Measurements from ENCODE around the gene ALDH1A1.

ALDH1A1 gene

GRCh38 chr9:72978744-72979143, 25.9 kb upstream of the ALDH1A1 start:
- no peak for DNase-seq

- DNase-seq = no peak
These were observed 24.8 kb upstream of the ALDH1A1 start for GRCh38 chr9:72977670-72978069.

GRCh38 chr9:72974501-72974900, 21.6 kb upstream of the ALDH1A1 start:
- DNase-seq = no peak

DNA sequence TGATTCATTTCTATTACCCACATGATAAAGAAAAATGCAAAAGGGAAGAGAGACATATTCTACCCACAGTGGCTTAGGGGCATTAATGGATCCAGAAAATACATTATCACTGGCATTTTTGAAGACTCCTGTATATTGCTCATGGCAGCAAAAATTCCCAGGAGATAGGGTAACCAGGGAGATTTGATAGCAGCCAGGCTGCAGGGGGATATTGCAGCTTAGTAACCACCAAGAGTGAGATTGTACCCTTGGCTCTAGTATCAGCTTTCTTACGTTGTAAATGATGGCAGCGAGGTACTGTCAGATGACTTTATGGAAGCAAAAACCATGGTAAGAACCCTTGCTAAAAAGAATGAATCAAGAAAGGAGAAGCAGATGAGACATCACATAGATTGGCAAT, 19.8 kb upstream of the ALDH1A1 start:
- DNase-seq = no peak

GRCh38 chr9:72971411-72971810, 18.6 kb upstream of the ALDH1A1 start:
- no peak for DNase-seq

GRCh38 chr9:72960446-72960845, 7.6 kb upstream of the ALDH1A1 start:
- DNase-seq = no peak

GRCh38 chr9:72958485-72959281, 5.8 kb upstream of the ALDH1A1 start:
- DNase-seq = no peak

- no peak for DNase-seq
These were observed 2.7 kb upstream of the ALDH1A1 start for GRCh38 chr9:72955571-72955970.

GRCh38 chr9:72955126-72955455, 2.2 kb upstream of the ALDH1A1 start:
- DNase-seq = no peak

GRCh38 chr9:72954431-72955125, 1.7 kb upstream of the ALDH1A1 start:
- DNase-seq = no peak

- DNase-seq = no peak
These were observed 517 bp downstream of the ALDH1A1 start for GRCh38 chr9:72952381-72952690.

GRCh38 chr9:72951520-72952380, 1.1 kb downstream of the ALDH1A1 start:
- no peak for DNase-seq

DNA sequence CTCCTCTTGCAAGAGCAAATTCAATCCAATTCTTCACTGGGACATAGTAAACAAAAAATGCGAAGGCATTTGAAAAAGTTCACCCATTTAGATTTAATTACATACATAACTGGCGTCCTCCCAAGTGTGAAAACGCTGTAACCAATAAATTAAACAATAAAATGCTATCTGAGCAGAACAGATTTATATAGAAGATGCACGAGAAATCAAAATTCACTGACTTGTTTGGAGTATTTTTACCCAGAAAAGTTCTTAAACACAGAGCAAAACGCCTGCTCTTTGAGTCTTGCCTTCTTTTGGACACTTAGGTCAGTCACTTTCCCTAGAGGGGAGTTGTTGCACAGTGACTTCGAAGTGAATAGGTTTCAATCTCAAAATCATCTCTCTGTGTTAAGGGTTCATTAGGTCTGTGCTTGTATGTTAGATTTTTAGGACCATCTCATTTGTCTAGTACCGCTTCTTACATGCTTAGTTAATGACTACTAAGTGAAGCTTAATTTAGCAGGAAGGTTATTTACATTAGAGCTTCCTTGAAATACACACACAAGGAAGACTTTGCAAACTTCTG, 1.9 kb downstream of the ALDH1A1 start:
- DNase-seq = no peak

- no peak for DNase-seq
These were observed 2.9 kb downstream of the ALDH1A1 start for GRCh38 chr9:72949918-72950325.

DNA sequence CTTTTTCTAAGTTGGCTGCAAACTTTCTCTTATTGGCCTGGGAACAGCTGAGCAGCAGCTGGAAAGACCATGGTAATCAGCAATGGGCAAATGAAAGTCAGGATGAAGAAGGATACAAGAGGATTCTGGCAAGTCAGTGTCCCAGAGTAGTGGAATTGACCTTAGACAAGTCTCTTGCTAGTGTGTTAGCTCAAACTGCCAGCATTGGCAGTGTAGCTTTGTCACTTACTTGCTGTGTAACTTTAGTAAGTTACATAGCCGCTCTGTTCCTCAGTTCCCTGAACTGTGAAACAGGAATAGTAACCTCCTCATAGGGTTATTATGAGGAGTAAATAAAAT, 3.6 kb downstream of the ALDH1A1 start:
- no peak for DNase-seq

DNA sequence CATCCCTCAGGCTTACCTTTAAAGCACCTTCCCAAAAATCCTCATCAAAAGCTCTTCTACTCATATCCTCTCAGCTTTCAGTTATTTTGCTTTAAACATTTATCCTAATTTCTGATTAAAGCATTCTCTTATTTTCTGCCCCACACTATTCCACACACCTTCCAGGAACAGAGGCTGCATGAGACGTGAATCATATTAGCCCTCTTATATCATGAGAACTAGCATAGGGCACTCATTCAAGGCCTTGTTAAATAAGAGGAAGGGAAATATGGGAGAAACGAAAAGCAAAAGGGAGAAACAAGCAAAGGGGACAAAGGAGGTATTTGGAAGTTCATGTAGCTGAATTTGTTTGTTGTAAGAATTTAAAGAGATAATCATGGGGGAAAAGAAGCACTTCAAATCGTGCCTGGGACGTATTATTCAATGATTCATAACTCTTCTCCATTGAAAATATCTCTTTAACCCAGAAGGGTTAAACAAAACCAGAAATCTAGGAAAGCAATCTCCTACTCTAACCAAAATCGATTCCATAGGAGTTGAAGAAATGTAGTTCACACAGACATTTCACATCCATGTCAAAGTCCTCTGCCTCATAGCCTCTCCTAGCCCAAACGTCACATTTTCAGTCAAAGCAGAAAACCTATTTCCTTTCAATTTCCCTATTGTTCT, 4.1 kb downstream of the ALDH1A1 start:
- DNase-seq = no peak

GRCh38 chr9:72947984-72948465, 4.8 kb downstream of the ALDH1A1 start:
- no peak for DNase-seq

GRCh38 chr9:72946821-72947220, 6.0 kb downstream of the ALDH1A1 start:
- DNase-seq = no peak

GRCh38 chr9:72946318-72946717, 6.5 kb downstream of the ALDH1A1 start:
- DNase-seq = no peak

DNA sequence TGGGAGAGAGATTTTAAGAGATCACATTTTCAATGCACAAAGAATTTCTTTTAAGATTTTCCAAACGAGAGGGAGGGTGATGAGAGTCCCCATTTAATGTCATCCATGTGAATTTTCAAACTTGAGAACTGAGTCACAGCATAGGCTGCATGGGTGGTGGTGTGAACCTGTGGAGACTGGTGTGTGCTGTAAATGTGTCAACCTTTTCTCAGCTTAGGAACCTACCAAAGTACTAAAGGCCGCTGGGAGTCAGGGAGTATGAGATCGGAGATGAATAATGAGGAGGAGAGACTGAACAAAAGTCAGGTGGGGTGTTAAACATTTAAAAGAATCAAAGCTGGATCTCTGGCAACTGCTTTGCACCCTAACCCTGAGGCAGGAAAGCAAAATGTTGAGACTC, 7.5 kb downstream of the ALDH1A1 start:
- DNase-seq = no peak

- DNase-seq = no peak
These were observed 8.9 kb downstream of the ALDH1A1 start for GRCh38 chr9:72943844-72944462.

DNA sequence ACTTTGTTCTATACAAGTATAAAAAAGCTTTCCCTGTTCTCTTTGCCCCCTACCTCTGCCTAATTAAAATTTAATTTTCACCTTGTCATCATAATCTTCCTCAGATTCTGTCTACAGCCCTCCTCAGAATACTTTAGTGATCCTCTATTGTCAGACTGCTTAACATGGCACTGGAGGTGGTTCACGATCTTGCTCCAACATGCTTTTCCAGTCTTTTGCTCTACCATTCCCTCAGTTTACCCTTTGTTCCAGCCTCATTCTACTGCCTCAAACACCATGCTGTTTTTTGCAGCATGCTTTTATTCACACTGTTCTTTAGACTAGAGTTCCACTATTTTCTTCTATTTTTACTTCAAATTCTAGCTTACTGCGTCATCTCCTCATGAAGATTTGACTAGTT, 10.4 kb downstream of the ALDH1A1 start:
- no peak for DNase-seq
